GM12878 (cell line): ENCODE measurements around the gene ZNF689. TPM values are rescaled to one million over a fixed set of nuclear protein-coding genes. Genes with fewer than 3 reads are reported as not detected.

Experiments used
- ATAC-seq: fragments of 200-7000 bp; cut with Tn5 transposase; 3 replicates; pipeline ENCODE4 v1.9.1; 2020; ENCODE audit warnings: mild to moderate bottlenecking, moderate library complexity
- BruUV-seq: library from RNA; stranded (reverse); fragments of 400-500 nt; replicated peaks from 2 replicates; lab custom pipeline; 2021; lab: Mats Ljungman, UMichigan
- CTCF ChIA-PET: fragments of 300-600 bp; sonication (Branson Sonifier 250); formaldehyde crosslinking; extraction: SDS; loops from one replicate; lab custom pipeline; 2021; ENCODE audit warnings: inconsistent platforms; lab: Yijun Ruan, JAX
- POLR2A ChIA-PET: fragments of 350-600 bp; formaldehyde crosslinking; extraction: SDS; loops from one replicate; lab custom pipeline; 2021; ENCODE audit warnings: inconsistent platforms; lab: Charles Lee
- RAD21 ChIA-PET: fragments of 300-600 bp; sonication (Branson Sonifier 250); formaldehyde crosslinking; loops from one replicate; lab custom pipeline; 2023; ENCODE audit warnings: antibody characterized with exemption; ENCODE audit not compliant: unreplicated experiment; lab: Charles Lee
- SMC1A ChIA-PET: fragments of 300-600 bp; sonication (Branson Sonifier 250); formaldehyde crosslinking; loops from one replicate; lab custom pipeline; 2023; ENCODE audit not compliant: unreplicated experiment, uncharacterized antibody; lab: Charles Lee
- DNase-seq: peaks from one replicate; pipeline ENCODE4 v3.0.0-alpha.2; 2011; ENCODE audit warnings: low read depth, low spot score
- FAIRE-seq: peaks from 3 replicates; lab custom pipeline; 2011; peaks lifted over from hg19 to GRCh38; lab: Jason Lieb, UNC
- H2AFZ ChIP-seq: 2 replicates; pipeline ENCODE4 v1.6.0; 2011; ENCODE audit warnings: low read depth, low read length, control low read depth; ENCODE audit not compliant: control insufficient read depth
- H3K27ac ChIP-seq: 2 replicates; pipeline ENCODE4 v1.5.1; 2011; ENCODE audit warnings: control low read depth; ENCODE audit not compliant: control insufficient read depth, insufficient read depth
- H3K27me3 ChIP-seq, 2 experiments: replicated peaks in 1 of 2; 2 replicates each; pipeline versions ENCODE4 v1.6.0 to v1.6.1; 2011; ENCODE audit warnings: low read length in 1 of 2; ENCODE audit not compliant: control insufficient read depth in 2 of 2, insufficient read depth in 2 of 2
- H3K36me3 ChIP-seq, 2 experiments: 2 replicates each; pipeline ENCODE4 v1.5.1; 2011; ENCODE audit warnings: low read length in 1 of 2; ENCODE audit not compliant: control insufficient read depth in 2 of 2, insufficient read depth in 2 of 2
- H3K4me1 ChIP-seq: 2 replicates; pipeline ENCODE4 v1.6.1; 2011; ENCODE audit warnings: mild to moderate bottlenecking, low read length, moderate library complexity, mixed read lengths; ENCODE audit not compliant: control insufficient read depth, insufficient read depth
- H3K4me2 ChIP-seq: 2 replicates; pipeline ENCODE4 v1.6.0; 2011; ENCODE audit warnings: control low read depth; ENCODE audit not compliant: control insufficient read depth, insufficient read depth
- H3K4me3 ChIP-seq: fragments of 200-600 bp; sonication (generic); 2 replicates; pipeline ENCODE4 v1.5.1; 2016
- H3K79me2 ChIP-seq: 2 replicates; pipeline ENCODE4 v1.6.0; 2011; ENCODE audit warnings: low read length; ENCODE audit not compliant: control insufficient read depth, insufficient read depth
- H3K9ac ChIP-seq: 2 replicates; pipeline ENCODE4 v1.8.0; 2011; ENCODE audit warnings: low read length, control low read depth, mixed read lengths; ENCODE audit not compliant: control insufficient read depth, insufficient read depth
- H3K9me3 ChIP-seq: replicated peaks from 3 replicates; pipeline ENCODE4 v1.5.1; 2011; ENCODE audit warnings: mild to moderate bottlenecking, low read length; ENCODE audit not compliant: control insufficient read depth, insufficient read depth
- H4K20me1 ChIP-seq: 2 replicates; pipeline ENCODE4 v1.6.0; 2011; ENCODE audit not compliant: control insufficient read depth, insufficient read depth
- RUNX3 ChIP-seq: IDR thresholded peaks from 2 replicates; pipeline ENCODE4 v1.6.1; 2012; ENCODE audit warnings: low read length, inconsistent platforms
- SMC3 ChIP-seq: IDR thresholded peaks from 2 replicates; pipeline ENCODE4 v1.6.1; 2011; ENCODE audit warnings: low read length, improper control_type of control experiment, borderline replicate concordance
- ZNF217 ChIP-seq: fragments of 450-650 bp; IDR thresholded peaks from 2 replicates; pipeline ENCODE4 v1.6.1; 2017; ENCODE audit warnings: antibody characterized with exemption, mild to moderate bottlenecking
- ZNF24 ChIP-seq: fragments of 450-650 bp; IDR thresholded peaks from 2 replicates; pipeline ENCODE4 v1.6.1; 2017; ENCODE audit warnings: antibody characterized with exemption, mild to moderate bottlenecking
- WGBS: methylation state at CpG from one replicate; pipeline ENCODE4 v1.1.6; 2016; ENCODE audit warnings: low lambda C conversion rate; ENCODE audit not compliant: insufficient replicate concordance, insufficient coverage; ENCODE audit errors: missing lambda C conversion rate; 5-methylcytosine and 5-hydroxymethylcytosine counted together
- in situ Hi-C: fragments of 300-500 bp; cut with MboI; formaldehyde crosslinking; loops from 9 replicates; pipeline ENCODE4 v1.14.3; 2018; ENCODE audit warnings: mixed read lengths
- intact Hi-C: fragments of 100-400 bp; cut with micrococcal nuclease; formaldehyde crosslinking; loops from one replicate; pipeline ENCODE4 v1.14.2; 2022; ENCODE audit not compliant: unreplicated experiment
- polyA plus RNA-seq, 11 experiments: library from polyadenylated mRNA; depleted of rRNA in 4 of 11; unstranded in 6 of 11; stranded (reverse) in 5 of 11; fragments of >200 nt; fragmentation: Nextera tagmentation in 4 of 11; fragmentation: Illumina TruSeq in 1 of 11; extraction: Ambion mirVana in 4 of 11; extraction: Trizol in 1 of 11; gene quantifications; 1 replicate in 1 of 11; 2 replicates in 10 of 11; pipeline versions ENCODE4 v1.2.1 to v1.2.3, GENCODE V29; 2011 to 2016; ENCODE audit warnings: inconsistent platforms in 2 of 11, missing spikeins in 2 of 11, low read depth in 1 of 11
- total RNA-seq, 4 experiments: library from RNA; depleted of rRNA in 3 of 4; stranded (reverse); fragments of >200 nt in 3 of 4; fragmentation: Illumina TruSeq in 1 of 4; extraction: Trizol in 1 of 4; gene quantifications; 2 replicates each; pipeline versions ENCODE4 v1.2.1 to v1.2.3, GENCODE V29; 2013 to 2021

Gene ZNF689
- total and polyA plus RNA-seq, 10 of the 15 experiments (the other 5 are each of a cell fraction or from before 2014, with no cell fraction given): 4.7 to 13.2 (median 8.5) TPM

DNA sequence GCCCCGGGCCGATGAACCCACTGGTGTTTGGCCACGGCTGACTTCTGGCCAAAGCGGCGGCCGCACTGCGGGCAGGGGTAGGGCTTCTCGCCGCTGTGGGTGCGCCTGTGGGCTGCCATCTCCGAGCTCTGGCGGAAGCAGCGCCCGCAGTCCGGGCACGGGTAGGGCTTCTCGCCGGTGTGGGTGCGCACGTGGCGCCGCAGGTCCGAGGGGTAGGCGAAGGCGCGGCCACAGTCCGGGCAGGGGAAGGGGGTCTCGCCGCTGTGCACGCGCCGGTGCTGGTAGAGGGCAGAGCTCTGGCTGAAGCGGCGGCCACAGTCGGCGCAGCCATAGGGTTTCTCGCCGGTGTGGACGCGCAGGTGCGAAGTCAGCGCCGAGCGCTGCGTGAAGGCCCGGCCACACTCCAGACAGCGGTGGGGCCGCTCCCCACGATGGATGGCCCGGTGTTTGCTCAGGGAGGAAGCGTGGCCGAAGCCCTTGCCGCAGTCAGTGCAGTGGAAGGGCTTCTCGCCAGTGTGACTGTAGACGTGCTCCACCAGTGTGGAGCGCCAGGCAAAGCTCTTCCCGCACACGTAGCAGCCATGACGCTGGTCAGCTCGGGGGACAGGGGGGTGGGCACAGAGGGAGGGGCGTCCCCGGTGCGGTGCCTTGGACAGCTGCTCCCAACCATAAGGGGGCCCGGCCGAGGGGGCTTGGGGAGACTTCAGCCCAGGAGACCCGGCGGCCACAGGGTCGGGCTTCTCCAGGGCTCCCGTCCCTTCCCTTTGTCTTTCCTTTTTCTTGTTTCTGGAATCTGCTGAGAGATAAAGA, 54.7 kb downstream of the ZNF689 start:
- Histone ChIP-seq H3K27me3 (no peaks in the 10 kb centered on the region), H3K4me3 (no peak overlapping the region), H3K4me1 (no peaks in the 10 kb centered on the region), H3K36me3 (peaks cover 7 to 10% of the 10 kb centered on the region in 2 experiments; a peak in 3 of 4 replicates), H3K9ac (no peak overlapping the region), H4K20me1 (no peaks in the 10 kb centered on the region), H3K4me2 (no peak overlapping the region), H3K79me2 (peaks cover 11% of the 10 kb centered on the region), H3K27ac (no peak overlapping the region), H3K9me3 (no peaks in the 10 kb centered on the region), H2AFZ (no peak overlapping the region)
- DNase-seq (no peak), FAIRE-seq (no peak), ATAC-seq (no peak)
- in situ Hi-C loops: no loop called here
- 97% methylated on average over 67 of the region's 69 CpGs for WGBS
- ChIA-PET CTCF (interaction anchor here (1.5 kb wide), 2 partner anchors 20 to 126 kb away, joined by 4 to 9 read pairs; partner anchors contain the start of genes DCTPP1 and ZNF747), SMC1A (interaction anchor here (1.3 kb wide), 1 partner anchor 10 kb away, joined by 3 read pairs; no protein-coding TSS in a partner anchor), RAD21 (interaction anchor here (4.3 kb wide), 1 partner anchor 20 kb away, joined by 99 read pairs; the partner anchor contains the start of gene ZNF747), POLR2A (no interaction called here)
- no peak for TF ChIP-seq ZNF217
- no peak for TF ChIP-seq RUNX3
- no peak for TF ChIP-seq SMC3
- TF ChIP-seq ZNF24: no peak
- no TSS peak for BruUV-seq
- intact Hi-C loops: no loop called here
